Stomach (tissue), 9 donors: ENCODE data around the gene RABL6. TPM values are rescaled to one million over a fixed set of nuclear protein-coding genes. Genes with fewer than 3 reads are reported as not detected.
"Not testable (repeated sequence)": the region's sequence is repeated elsewhere in the genome, so short reads cannot be mapped to it uniquely, and the experiment has no call there.

Experiments
- DNase-seq, 2 donors: peaks; one replicate each; pipeline versions ENCODE4 v3.0.0 to v3.0.0-alpha.2; 2013 to 2019
- H3K27ac ChIP-seq, 5 donors: fragments of 200-600 bp in 4 of 5; sonication (generic) in 4 of 5; one replicate each; pipeline ENCODE4 v1.5.1; 2013 to 2019; ENCODE audit warnings: mild to moderate bottlenecking in 1 of 5, moderate library complexity in 1 of 5
- H3K27me3 ChIP-seq, 3 donors: fragments of 200-600 bp; sonication (generic); one replicate each; pipeline ENCODE4 v1.5.1; 2017 to 2019; ENCODE audit warnings: mixed run types in 1 of 3
- H3K36me3 ChIP-seq, 4 donors: fragments of 200-600 bp; sonication (generic); 1 replicate in 3 of 4; 2 replicates in 1 of 4; pipeline ENCODE4 v1.5.1; 2016 to 2019
- H3K4me1 ChIP-seq, 4 donors: fragments of 200-600 bp; sonication (generic); one replicate each; pipeline ENCODE4 v1.5.1; 2016 to 2019
- H3K4me3 ChIP-seq, 4 donors: fragments of 200-600 bp; sonication (generic) in 3 of 4; one replicate each; pipeline ENCODE4 v1.5.1; 2016 to 2019; ENCODE audit warnings: mild to moderate bottlenecking in 1 of 4
- H3K9me3 ChIP-seq, 4 donors: fragments of 200-600 bp; sonication (generic); one replicate each; pipeline ENCODE4 v1.5.1; 2016 to 2019
- EP300 ChIP-seq: sonication (generic); formaldehyde crosslinking; IDR thresholded peaks from one replicate; pipeline ENCODE4 v1.6.1; 2017; ENCODE audit warnings: antibody characterized with exemption
- POLR2A ChIP-seq, 4 donors: fragments of 450-650 bp; IDR thresholded peaks; one replicate each; pipeline ENCODE4 v1.6.1; 2016; ENCODE audit warnings: antibody characterized with exemption in 4 of 4, control low read depth in 2 of 4, mild to moderate bottlenecking in 1 of 4, moderate library complexity in 1 of 4
- POLR2AphosphoS5 ChIP-seq, 3 donors: sonication (generic); formaldehyde crosslinking; IDR thresholded peaks; one replicate each; pipeline ENCODE4 v1.6.1; 2016; ENCODE audit warnings: antibody characterized with exemption in 3 of 3
- WGBS, 5 donors: extraction: QIAGEN DNeasy Blood & Tissue Kit in 3 of 5; methylation state at CpG; one replicate each; pipeline versions ENCODE4 v1.1.5 to v1.1.7; 2013 to 2018; 5-methylcytosine and 5-hydroxymethylcytosine counted together
- intact Hi-C: fragments of 100-400 bp; cut with DNase I; formaldehyde crosslinking; loops from one replicate; pipeline ENCODE4 v1.15.1; 2023; ENCODE audit warnings: low total_unique reads
- polyA plus RNA-seq, 3 donors: library from polyadenylated mRNA; stranded (reverse); fragments of 200-250 nt; gene quantifications; one replicate each; pipeline ENCODE4 v1.2.3, GENCODE V29; 2013
- total RNA-seq, 5 donors: library from RNA; depleted of rRNA; stranded (reverse); fragments of >200 nt; gene quantifications; one replicate each; pipeline versions ENCODE4 v1.1.0 to v1.2.3, GENCODE V29; 2014 to 2016
- TF ChIP-seq, protein P1 (sequence below), 7 experiments: fragments of 450-650 bp in 4 of 7; fragments of 200-600 bp in 3 of 7; sonication (generic) in 3 of 7; IDR thresholded peaks; one replicate each; pipeline ENCODE4 v1.5.1; 2016 to 2019; ENCODE audit warnings: antibody characterized with exemption in 7 of 7, control low read depth in 2 of 7, mild to moderate bottlenecking in 1 of 7
- donor health status: healthy with polysubstance abuse.
- donor health status: Bipolar disorder and iron deficiency.
- donor health status: healthy.

The RABL6 gene
- total and polyA plus RNA-seq, 8 donors: 47.4 to 615 (median 62.9) TPM

GRCh38 chr9:136798708-136799078 lies 9.1 kb upstream of the RABL6 start:
- Histone ChIP-seq H3K4me3 (peak overlapping the region in 2 of 4 donors; percentile 11 to 61), H3K9me3 (no peaks in the 10 kb centered on the region), H3K27ac (peak overlapping the region; percentile 72 to 88 (median 79)), H3K36me3 (peaks cover 0 to 8% (median 0%) of the 10 kb centered on the region in 4 donors), H3K27me3 (peaks cover 6 to 70% (median 32%) of the 10 kb centered on the region in 3 donors), H3K4me1 (peaks cover 37 to 66% (median 53%) of the 10 kb centered on the region in 4 donors)
- intact Hi-C loops: no loop called here
- TF ChIP-seq, protein P1, sequence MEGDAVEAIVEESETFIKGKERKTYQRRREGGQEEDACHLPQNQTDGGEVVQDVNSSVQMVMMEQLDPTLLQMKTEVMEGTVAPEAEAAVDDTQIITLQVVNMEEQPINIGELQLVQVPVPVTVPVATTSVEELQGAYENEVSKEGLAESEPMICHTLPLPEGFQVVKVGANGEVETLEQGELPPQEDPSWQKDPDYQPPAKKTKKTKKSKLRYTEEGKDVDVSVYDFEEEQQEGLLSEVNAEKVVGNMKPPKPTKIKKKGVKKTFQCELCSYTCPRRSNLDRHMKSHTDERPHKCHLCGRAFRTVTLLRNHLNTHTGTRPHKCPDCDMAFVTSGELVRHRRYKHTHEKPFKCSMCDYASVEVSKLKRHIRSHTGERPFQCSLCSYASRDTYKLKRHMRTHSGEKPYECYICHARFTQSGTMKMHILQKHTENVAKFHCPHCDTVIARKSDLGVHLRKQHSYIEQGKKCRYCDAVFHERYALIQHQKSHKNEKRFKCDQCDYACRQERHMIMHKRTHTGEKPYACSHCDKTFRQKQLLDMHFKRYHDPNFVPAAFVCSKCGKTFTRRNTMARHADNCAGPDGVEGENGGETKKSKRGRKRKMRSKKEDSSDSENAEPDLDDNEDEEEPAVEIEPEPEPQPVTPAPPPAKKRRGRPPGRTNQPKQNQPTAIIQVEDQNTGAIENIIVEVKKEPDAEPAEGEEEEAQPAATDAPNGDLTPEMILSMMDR (IDR thresholded peaks at IDR 0.05): no peak
- no peak for TF ChIP-seq POLR2A (IDR thresholded peaks at IDR 0.05)
- TF ChIP-seq POLR2AphosphoS5 (IDR thresholded peaks at IDR 0.05): no peak
- no peak for TF ChIP-seq EP300
- no peak for DNase-seq
- 43 to 59% (median 49%) methylated on average over 6 of the region's 6 CpGs for WGBS, 5 donors

DNA sequence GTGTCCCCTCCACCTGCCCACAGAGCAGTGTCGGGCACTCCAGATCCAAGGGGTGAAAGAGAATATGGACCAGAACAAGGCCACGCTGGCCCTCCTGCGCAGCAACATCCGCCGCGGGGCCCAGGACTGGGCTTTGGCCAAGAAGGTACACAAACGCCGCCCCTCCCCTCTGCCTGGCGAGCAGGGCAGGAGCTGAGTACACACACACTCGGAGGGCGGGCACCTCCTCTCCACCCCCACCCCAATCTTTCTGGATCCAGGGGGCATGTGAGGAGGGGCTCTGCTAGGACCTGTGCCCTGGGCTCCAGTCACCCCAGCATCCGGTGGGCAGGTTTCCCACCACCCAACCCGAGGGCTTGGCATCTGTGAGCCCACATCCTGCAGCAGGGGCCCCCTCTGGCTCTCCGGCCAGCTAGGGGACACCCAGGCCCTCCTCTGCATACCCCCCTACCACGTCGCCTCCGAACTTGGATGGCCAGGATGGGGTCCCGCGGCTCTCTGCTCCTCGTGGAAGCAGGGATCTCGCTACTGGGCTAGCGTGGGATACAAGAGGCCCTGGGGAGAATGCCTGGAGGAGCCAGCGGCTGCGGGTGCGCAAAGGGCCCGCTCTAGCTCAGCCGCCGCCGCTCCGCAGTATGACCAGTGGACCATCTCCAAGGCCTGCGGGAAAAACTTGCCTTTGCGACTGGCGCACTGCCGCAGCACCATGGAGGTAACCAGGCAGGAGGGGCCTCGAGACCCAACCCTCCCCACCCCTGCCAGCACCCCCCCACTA lies 8.5 kb upstream of the RABL6 start:
- intact Hi-C loops: no loop called here
- peak overlapping the region; percentile 72 to 88 (median 79) for H3K27ac ChIP-seq
- peak; percentile 87 to 89 for DNase-seq
- peaks cover 0 to 2% (median 0%) of the 10 kb centered on the region in 4 donors for H3K36me3 ChIP-seq
- H3K4me3 ChIP-seq: peak overlapping the region; percentile 41 to 61 (median 43)
- WGBS, 5 donors: 9 to 22% (median 16%) methylated on average over 32 to 35 of the region's 35 CpGs
- no peaks in the 10 kb centered on the region for H3K9me3 ChIP-seq
- no peak for TF ChIP-seq EP300
- TF ChIP-seq, protein P1 (IDR thresholded peaks at IDR 0.05): no peak
- TF ChIP-seq POLR2AphosphoS5 (IDR thresholded peaks at IDR 0.05): peak in 1 of 3 donors; percentile 33
- TF ChIP-seq POLR2A (IDR thresholded peaks at IDR 0.05): no peak
- peaks cover 6 to 70% (median 32%) of the 10 kb centered on the region in 3 donors for H3K27me3 ChIP-seq
- peaks cover 37 to 66% (median 53%) of the 10 kb centered on the region in 4 donors for H3K4me1 ChIP-seq

- peak overlapping the region; percentile 72 to 88 (median 79) for H3K27ac ChIP-seq
- peak overlapping the region; percentile 41 to 61 (median 43) for H3K4me3 ChIP-seq
- H3K4me1 ChIP-seq: peaks cover 30 to 65% (median 52%) of the 10 kb centered on the region in 4 donors
Measured at GRCh38 chr9:136799854-136800657, 7.7 kb upstream of the RABL6 start.

DNA sequence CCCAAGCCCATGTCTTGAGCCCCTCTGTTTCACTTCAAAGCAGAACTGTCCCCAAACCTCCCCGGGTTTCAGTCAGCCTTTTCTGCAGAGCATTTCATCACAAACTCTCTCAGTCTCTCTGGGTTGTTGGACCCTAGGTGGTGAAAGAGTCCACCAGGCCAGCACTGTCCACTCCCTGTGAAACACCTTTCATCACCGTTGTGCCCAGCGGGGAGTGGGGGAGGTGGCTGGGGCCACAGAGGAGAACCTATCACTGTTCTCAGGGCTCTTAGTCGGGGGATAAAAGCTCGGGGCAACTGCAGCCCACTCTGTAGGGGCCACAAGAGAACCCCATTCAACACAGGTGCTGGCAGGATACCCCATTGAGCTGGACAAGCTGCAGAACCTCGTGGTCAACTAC lies 5.4 kb upstream of the RABL6 start:
- no peak for DNase-seq
- no peak overlapping the region for H3K4me3 ChIP-seq
- TF ChIP-seq, protein P1 (IDR thresholded peaks at IDR 0.05): no peak
- H3K27ac ChIP-seq: no peak overlapping the region
- H3K36me3 ChIP-seq: peaks cover 0 to 17% (median 3%) of the 10 kb centered on the region in 4 donors
- peaks cover 6 to 55% (median 32%) of the 10 kb centered on the region in 3 donors for H3K27me3 ChIP-seq
- no peaks in the 10 kb centered on the region for H3K9me3 ChIP-seq
- intact Hi-C loops: no loop called here
- 74 to 93% (median 89%) methylated on average over 5 to 6 of the region's 6 CpGs for WGBS, 5 donors
- peaks cover 39 to 59% (median 50%) of the 10 kb centered on the region in 4 donors for H3K4me1 ChIP-seq

More at GRCh38 chr9:136799854-136800657, 7.7 kb upstream of the RABL6 start:
- peaks cover 0 to 7% (median 2%) of the 10 kb centered on the region in 4 donors for H3K36me3 ChIP-seq
- H3K9me3 ChIP-seq: no peaks in the 10 kb centered on the region
- peaks cover 6 to 70% (median 32%) of the 10 kb centered on the region in 3 donors for H3K27me3 ChIP-seq
- DNase-seq: peak; percentile 96
- intact Hi-C loops: no loop called here
- WGBS, 5 donors: 0 to 2% (median 0%) methylated on average over 16 to 63 of the region's 63 CpGs
- TF ChIP-seq POLR2AphosphoS5 (IDR thresholded peaks at IDR 0.05) (peak in 2 of 3 donors; percentile 55 to 75), EP300 (no peak)

DNA sequence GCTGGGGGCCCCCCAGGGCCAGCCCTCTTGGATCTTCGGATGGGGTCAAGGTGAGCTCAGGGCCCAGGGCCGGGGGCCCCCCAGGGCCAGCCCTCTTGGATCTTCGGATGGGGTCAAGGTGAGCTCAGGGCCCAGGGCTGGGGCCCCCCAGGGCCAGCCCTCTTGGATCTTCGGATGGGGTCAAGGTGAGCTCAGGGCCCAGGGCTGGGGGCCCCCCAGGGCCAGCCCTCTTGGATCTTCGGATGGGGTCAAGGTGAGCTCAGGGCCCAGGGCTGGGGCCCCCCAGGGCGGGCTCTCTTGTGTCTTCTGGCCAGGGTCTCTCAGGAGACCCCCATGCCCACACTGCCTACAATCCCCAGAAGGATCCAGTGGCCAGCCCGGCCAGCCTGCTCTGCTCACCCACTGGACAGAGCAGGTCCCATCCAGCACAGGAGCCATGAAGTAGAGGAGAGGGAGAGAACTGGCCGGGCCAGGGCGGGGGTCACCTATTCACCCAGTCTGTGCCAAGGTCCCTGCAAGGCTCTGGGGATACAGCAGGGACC lies 4.7 kb upstream of the RABL6 start:
- H3K4me3 ChIP-seq, H3K27ac ChIP-seq, DNase-seq, H3K9me3 ChIP-seq, intact Hi-C loops: not testable (repeated sequence)
- H3K4me1 ChIP-seq: peaks cover 38 to 53% (median 49%) of the 10 kb centered on the region in 4 donors
- H3K27me3 ChIP-seq: peaks cover 6 to 47% (median 32%) of the 10 kb centered on the region in 3 donors
- H3K36me3 ChIP-seq: peaks cover 0 to 17% (median 3%) of the 10 kb centered on the region in 4 donors
- WGBS, 5 donors: 91 to 100% (median 97%) methylated on average over 5 to 8 of the region's 9 CpGs; no CpG with 5 or more reads in 1 of the 5 donors
